ENCODE data around the gene PLXDC2.
A peak's percentile ranks its signal among the peaks of the same experiment; 100 is the strongest.
"Not testable (repeated sequence)": the region's sequence is repeated elsewhere in the genome, so short reads cannot be mapped to it uniquely, and the experiment has no call there.

The PLXDC2 gene

GRCh38 chr10:19987931-19988330, 171.7 kb downstream of the PLXDC2 start:
- no peak for DNase-seq

- DNase-seq = peak; percentile 72
These were observed 177.6 kb downstream of the PLXDC2 start for GRCh38 chr10:19993714-19994315.

DNA sequence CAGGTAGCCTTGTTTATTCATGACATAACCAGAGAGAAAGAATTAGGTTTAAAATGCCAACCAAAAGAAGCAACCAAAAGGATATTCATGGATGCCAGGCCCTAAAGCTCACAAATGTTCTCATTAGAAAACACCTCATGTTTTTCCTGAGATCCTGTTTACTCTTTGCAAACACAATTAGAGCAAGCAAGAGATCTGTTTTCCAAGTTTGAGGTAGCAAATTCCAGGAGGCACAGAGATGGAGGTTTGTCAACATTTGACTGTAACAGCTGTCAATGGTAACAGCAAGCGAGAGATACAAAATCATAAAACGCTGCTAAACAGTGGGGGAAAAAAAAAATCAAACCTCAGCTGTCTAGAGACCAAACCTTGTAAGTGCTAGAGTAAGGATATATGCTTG, 182.2 kb downstream of the PLXDC2 start:
- no peak for DNase-seq

DNA sequence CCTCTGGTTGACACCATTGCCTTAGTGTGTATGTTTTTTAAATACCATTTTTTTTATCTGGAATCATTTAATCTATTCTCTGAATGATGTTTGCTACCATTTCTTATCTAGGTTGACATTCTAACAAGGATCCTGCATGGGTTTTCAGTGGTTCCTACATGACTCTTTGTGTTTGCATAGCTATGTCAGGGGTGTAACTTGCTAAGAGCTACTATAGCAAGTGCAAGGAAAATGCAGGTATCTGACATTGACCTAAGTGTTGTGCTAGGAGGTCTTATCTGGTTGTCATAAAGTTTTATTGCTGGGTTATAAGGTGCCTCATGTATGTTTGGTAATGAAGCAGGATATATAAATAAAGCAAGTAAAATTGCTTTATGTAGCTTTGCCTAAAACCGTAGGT, 183.2 kb downstream of the PLXDC2 start:
- no peak for DNase-seq

GRCh38 chr10:20002026-20002425, 185.8 kb downstream of the PLXDC2 start:
- DNase-seq = peak; percentile 51

DNA sequence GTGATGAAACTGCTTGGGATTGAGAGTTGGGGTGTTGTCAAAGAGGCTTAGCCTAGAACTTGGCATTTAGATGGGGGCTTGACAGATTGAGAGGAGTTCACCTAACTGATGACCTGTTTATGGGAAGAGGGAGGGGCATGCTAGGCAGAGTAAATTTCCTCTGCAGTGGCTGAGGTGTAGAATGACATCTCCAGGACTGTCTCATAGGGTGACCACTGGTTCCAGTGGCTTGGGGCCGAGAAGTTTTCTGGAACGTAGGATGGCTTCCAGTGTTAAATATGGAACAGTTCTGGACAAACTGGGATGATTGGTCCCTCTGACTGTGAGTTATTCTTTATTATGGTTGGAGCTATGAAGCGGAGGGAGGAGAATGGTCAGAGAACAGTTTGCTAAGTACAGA, 186.4 kb downstream of the PLXDC2 start:
- no peak for DNase-seq

- peak; percentile 89 for DNase-seq
These were observed 187.9 kb downstream of the PLXDC2 start for GRCh38 chr10:20004087-20004523.

DNA sequence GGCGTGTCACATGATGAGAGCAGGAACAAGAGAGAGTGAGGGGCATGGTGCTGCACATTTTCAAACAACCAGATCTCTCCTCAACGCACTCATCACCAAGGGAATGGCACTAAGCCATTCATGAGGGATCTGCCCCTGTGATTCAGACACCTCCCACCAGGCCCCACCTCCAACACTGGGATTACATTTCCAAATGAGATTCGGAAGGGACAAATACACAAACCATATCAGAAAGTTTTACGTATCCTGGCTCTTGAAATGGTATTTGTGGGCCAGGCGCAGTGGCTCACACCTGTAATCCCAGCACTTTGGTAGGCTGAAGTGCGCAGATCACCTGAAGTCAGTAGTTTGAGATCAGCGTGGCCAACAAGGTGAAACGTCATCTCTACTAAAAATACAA, 189.4 kb downstream of the PLXDC2 start:
- no peak for DNase-seq

DNA sequence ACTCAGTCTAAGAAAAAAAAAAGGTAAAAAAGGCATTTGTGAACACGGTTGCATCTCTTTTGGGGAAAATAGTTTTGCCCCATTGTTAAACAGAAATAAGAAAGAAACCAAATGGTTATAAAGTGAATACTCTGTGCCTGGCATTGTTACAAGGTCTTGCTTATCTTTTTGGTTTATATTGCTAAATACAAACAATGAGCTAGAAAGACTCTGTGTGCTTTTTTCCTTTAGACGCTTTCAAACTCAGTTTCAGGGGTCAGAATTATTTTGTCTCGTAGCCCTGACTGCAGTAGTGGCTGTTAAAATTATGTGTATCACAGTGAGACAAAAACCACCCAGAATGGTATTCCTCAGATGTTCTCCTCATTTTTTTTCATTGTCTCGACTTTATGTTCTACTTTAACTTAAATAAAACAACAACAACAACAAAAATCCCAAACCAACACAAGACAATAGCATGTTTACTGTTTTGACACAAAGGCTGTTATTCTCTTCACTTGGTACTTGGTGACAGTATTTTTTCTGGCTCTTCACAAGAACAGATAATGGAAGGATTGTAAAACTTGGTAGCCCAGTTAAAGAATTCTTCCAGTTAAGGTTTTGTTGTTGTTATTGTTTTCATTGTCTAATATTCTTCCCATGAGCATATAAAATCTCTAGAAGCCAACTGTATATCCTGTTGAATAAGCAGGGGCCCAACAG, 190.1 kb downstream of the PLXDC2 start:
- DNase-seq = no peak

DNA sequence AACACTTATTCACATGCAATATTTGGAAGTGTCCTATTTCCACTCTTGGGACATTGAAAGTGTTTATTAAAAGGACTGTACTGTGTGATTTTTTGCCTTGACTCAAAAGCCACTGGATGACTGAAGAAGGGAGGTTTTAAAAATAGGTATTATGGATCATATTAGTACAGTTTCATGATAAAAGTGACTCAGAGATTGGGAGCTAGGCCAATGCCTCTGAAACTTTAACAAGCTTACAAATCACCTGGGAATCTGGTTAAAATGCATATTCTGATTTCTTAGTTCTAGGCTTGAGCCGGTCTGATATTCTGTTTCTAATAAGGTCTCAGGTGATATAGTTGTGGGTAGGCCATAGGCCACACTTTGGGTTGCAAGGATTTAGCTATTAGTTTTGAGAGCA, 191.2 kb downstream of the PLXDC2 start:
- no peak for DNase-seq

GRCh38 chr10:20013991-20014750, 197.9 kb downstream of the PLXDC2 start:
- no peak for DNase-seq

- DNase-seq = peak; percentile 66
These were observed 201.7 kb downstream of the PLXDC2 start for GRCh38 chr10:20017961-20018360.

DNA sequence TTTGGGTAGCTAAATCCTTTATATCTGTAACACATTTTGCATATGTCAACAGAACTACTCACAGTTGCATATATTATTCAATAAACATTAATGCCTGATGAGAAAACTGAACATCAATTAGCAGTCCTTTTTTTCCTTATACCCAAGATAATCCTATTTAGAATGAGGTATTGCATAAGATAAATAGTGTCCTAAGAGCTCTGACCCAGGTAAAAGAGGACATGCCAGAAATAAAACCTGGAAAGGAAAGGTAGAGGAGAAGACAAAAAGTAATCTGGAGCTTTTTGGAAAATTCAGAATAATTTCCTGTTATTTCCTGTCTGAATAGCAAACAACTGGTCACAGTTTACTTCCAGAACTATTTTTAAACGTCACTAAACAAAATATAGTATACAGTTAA, 204.4 kb downstream of the PLXDC2 start:
- no peak for DNase-seq

GRCh38 chr10:20029523-20029922, 213.3 kb downstream of the PLXDC2 start:
- no peak for DNase-seq

GRCh38 chr10:20033476-20033875, 217.2 kb downstream of the PLXDC2 start:
- peak; percentile 42 for DNase-seq

- DNase-seq = no peak
These were observed 218.5 kb downstream of the PLXDC2 start for GRCh38 chr10:20034732-20035131.

GRCh38 chr10:20040012-20040411, 223.8 kb downstream of the PLXDC2 start:
- DNase-seq = peak; percentile 72

DNA sequence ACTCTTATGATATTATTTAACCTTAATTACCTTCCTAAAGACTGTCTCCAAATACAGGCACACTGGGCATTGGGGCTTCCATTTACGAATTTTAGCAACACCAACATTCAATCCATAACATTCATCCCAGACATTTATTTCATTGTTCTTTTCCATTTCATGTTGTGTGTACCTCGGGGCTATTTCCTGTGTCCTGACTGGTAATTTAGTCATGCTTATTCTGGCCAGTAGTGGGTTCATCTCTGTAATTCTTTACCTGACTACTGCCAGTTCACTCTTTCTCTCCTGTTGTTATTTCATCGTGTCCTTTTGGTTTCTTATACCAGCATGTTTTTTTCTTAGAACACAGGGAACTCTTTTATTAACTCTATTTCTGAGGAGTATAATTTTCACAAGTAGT, 225.7 kb downstream of the PLXDC2 start:
- no peak for DNase-seq

DNA sequence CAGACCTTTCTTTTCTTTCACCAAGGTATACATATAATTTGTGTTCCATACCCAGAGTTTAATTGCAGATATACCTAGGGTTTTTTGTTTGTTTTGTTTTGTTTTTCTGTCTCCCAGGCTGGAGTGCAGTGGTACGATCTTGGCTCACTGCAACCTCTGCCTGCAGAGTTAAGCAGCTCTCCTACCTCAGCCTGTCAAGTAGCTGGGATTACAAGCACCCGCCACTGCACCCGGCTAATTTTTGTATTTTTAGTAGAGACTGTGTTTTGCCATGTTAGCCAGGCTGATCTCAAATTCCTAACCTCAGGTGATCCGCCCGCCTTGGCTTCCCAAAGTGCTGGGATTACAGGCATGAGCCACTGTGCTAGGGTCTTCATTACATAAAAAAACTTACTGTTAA, 228.9 kb downstream of the PLXDC2 start:
- DNase-seq = not testable (repeated sequence)

DNA sequence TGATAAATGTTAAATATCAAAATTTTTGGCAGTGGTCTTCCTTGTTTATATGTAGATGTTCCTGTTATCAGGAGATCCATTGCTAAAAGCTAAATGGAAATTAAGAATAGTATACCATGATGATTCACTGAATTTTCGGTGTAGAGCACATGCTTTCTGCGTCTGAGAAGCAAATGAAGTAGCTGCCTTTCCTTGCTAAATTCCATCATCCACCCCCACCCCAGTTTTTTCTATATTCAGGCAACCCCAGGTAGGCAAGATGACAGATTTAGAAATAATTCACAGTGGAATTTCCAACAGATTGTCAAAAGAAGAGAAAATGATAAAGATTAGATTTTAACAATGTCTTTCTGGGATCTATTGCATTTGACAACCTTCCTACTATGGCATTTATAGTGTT, 231.9 kb downstream of the PLXDC2 start:
- DNase-seq = no peak

DNA sequence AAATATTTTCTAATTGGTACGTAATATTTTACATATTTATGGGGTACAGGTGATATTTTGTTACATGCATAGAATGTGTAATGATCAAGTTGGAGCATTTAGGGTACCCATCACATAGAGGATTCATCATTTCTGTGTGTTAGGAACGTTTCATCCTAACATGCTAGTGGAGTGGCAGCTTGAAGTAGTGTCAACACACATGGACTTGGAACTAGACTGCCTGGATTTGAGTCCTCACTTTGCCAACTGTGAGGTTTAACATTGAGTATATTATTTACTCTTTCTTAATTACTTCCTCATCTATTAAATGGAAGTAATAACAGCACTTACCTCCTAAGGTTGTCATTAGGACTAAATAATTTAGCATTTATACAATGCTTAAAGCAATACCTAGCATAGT, 241.9 kb downstream of the PLXDC2 start:
- no peak for DNase-seq

GRCh38 chr10:20059084-20059835, 243.0 kb downstream of the PLXDC2 start:
- DNase-seq = no peak

DNA sequence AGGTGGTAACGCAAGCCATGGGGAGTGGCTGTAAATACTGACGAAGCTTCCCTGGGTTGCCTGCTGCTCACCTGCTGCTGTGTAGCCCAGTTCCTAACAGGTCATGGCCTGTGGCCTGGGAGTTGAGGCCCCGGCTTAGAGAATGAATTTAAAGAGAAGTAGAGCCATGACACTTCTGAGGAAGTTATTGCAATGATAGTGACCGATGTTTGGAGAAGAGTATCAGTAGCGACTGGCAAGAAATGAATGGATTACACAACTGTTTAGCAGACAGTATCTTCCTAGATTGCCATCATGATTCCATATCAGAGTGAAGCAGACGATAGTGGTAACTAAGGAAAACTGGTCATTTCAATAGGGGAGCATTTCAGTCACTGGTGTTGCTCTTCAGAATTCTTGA, 249.6 kb downstream of the PLXDC2 start:
- DNase-seq = peak; percentile 25

Measured in inflammatory macrophage treated with lipopolysaccharide for 4 hours (primary cell).